ENCODE measurements around the gene RALGAPB.

Gene RALGAPB

DNA sequence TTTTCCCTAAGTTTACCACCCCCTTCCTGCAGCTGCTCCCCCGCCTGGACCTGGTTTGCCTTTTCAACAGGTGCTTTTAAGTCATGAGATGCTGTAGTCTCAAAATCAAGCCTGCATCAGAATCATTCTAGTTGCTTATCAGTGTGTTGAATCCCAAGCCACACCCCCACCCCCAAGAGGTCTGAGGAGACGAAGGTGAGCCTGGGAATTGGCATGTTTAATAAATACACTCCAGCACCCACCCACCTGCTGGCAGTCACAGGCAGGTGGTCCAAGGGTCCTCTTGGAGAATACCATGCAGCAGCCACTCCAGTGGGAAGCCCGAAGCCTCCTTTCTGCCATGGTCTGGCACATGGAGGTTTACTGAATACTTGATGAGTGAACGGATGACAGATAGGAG lies 107.3 kb downstream of the RALGAPB start:
- DNase-seq (ENCODE audit: extremely low read depth, insufficient read length) = no peak
- H3K36me3 ChIP-seq (ENCODE audit: control insufficient read depth, insufficient read depth, low read length) = peaks cover 2% of the 10 kb centered on the region; the same call in 1 of the 2 replicates
- no peak overlapping the region for H3K4me3 ChIP-seq (replicated peaks; ENCODE audit: low read depth, low read length)
- no peaks in the 10 kb centered on the region for H3K27me3 ChIP-seq (replicated peaks; ENCODE audit: control insufficient read depth, insufficient read depth, low read length)
- TF ChIP-seq, protein P1, sequence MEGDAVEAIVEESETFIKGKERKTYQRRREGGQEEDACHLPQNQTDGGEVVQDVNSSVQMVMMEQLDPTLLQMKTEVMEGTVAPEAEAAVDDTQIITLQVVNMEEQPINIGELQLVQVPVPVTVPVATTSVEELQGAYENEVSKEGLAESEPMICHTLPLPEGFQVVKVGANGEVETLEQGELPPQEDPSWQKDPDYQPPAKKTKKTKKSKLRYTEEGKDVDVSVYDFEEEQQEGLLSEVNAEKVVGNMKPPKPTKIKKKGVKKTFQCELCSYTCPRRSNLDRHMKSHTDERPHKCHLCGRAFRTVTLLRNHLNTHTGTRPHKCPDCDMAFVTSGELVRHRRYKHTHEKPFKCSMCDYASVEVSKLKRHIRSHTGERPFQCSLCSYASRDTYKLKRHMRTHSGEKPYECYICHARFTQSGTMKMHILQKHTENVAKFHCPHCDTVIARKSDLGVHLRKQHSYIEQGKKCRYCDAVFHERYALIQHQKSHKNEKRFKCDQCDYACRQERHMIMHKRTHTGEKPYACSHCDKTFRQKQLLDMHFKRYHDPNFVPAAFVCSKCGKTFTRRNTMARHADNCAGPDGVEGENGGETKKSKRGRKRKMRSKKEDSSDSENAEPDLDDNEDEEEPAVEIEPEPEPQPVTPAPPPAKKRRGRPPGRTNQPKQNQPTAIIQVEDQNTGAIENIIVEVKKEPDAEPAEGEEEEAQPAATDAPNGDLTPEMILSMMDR (IDR thresholded peaks at IDR 0.05; ENCODE audit: insufficient read depth, low read length, poor library complexity, severe bottlenecking) = no peak

DNA sequence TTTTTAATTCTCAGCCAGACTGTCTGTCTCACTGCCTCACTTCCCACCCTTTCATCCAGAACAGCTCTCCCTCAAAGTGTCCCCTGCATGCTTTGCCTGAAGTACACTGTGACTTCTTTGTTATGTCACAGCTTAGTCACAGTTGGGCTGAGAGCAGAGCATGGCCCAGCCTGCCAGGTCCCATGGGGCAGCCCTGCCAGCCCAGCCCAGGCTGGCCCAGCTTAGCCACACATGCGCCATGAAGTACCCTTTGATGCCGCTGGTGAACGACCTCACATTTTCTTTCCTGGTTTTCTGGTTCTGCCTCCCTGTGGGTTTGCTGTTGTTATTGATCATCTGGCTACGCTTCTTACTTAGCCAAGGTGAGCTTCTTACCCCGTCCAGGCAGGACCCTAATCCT lies 108.4 kb downstream of the RALGAPB start, which contains the start of gene ADIG:
ADIG (plus strand) TSS at position 185 of the 400 bp plus-strand sequence; CDS start at position 239, 54 bp downstream.
- H3K4me3 ChIP-seq (replicated peaks; ENCODE audit: low read depth, low read length) = no peak within 1 kb of the TSS
- TF ChIP-seq, protein P1 (IDR thresholded peaks at IDR 0.05; ENCODE audit: insufficient read depth, low read length, poor library complexity, severe bottlenecking) = no peak
- peaks cover 2% of the 10 kb centered on the region; the same call in 1 of the 2 replicates for H3K36me3 ChIP-seq (ENCODE audit: control insufficient read depth, insufficient read depth, low read length)
- no peak for DNase-seq (ENCODE audit: extremely low read depth, insufficient read length)
- no peaks in the 10 kb centered on the region for H3K27me3 ChIP-seq (replicated peaks; ENCODE audit: control insufficient read depth, insufficient read depth, low read length)

DNA sequence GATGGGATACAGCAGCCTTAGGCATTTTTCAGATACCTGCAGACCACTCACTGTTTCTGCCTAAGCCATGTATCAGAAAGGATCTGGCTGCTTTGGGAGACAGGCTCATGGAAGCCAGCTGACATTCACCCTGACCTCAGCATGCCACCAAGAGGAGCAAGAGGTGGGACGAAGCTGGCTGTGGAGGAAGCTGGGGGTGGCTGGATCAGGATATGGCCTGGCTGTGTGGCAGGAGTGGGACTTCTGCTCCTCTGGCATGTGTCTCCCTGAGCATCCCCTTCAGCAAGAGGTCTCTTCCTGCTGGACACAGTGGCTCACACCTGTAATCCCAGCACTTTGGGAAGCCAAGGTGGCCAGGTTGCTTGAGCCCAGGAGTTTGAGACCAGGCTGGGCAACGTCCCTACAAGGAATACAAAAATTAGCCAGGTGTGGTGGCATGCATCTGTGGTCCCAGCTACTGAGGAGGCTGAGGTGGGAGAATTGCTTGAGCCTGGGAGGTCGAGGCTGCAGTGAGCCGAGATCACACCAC lies 109.3 kb downstream of the RALGAPB start:
- TF ChIP-seq, protein P1 (IDR thresholded peaks at IDR 0.05; ENCODE audit: insufficient read depth, low read length, poor library complexity, severe bottlenecking) = no peak
- Histone ChIP-seq H3K36me3 (ENCODE audit: control insufficient read depth, insufficient read depth, low read length) (peaks cover 2% of the 10 kb centered on the region; the same call in 1 of the 2 replicates), H3K27me3 (replicated peaks; ENCODE audit: control insufficient read depth, insufficient read depth, low read length) (no peaks in the 10 kb centered on the region), H3K4me3 (replicated peaks; ENCODE audit: low read depth, low read length) (no peak overlapping the region)
- no peak for DNase-seq (ENCODE audit: extremely low read depth, insufficient read length)

DNA sequence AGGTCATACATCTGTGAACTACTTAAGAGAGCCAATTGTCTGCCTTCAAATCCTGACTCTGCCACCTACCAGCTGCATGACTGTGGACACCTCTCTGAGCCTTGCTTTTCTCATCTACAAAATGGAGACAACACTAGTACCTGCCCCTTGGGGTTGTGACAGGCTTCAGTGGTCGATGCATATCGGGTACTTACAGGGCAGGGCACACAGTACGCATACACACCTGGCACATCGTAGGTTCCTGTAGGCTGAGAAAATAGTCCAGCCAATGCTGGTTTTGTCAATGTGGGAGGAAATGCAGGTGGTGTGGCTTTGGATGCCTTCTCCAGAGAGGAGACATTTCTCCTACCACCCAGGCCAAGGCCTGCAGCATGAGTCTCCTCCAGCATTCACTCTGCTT lies 110.7 kb downstream of the RALGAPB start:
- TF ChIP-seq, protein P1 (IDR thresholded peaks at IDR 0.05; ENCODE audit: insufficient read depth, low read length, poor library complexity, severe bottlenecking) = no peak
- no peaks in the 10 kb centered on the region for H3K36me3 ChIP-seq (ENCODE audit: control insufficient read depth, insufficient read depth, low read length)
- no peak overlapping the region for H3K4me3 ChIP-seq (replicated peaks; ENCODE audit: low read depth, low read length)
- H3K27me3 ChIP-seq (replicated peaks; ENCODE audit: control insufficient read depth, insufficient read depth, low read length) = no peaks in the 10 kb centered on the region
- no peak for DNase-seq (ENCODE audit: extremely low read depth, insufficient read length)

DNA sequence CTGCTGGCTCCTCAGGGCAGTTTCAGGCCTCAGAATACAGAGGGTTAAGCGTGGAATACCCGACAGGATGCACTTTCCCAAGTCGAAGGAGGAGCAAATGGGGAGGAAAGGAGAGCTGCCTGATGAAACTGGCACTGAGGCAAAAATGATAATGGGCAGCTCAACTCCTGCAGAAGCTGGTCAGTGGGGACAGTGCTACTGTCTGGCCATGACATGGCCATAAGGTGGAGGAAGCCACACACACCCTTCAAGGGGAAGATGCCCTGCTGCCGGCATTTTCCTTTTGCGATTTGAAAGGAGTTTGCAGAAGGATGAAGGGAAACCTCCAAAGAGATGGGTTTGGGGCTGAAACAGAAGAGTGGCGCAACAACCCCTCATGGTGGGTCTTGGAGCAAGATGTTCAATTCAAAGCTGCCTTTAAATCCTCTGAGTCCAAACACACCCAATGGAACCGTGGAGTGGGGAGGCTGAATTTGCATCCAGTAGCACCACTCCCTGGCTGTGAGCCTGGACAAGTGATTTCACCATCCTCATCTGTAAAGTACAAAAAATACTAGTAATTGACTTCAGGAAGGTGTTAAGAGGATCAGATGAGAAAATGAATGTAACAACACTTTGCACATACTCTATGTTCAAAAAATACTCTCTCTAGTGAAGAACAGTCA lies 111.6 kb downstream of the RALGAPB start:
- no peaks in the 10 kb centered on the region for H3K36me3 ChIP-seq (ENCODE audit: control insufficient read depth, insufficient read depth, low read length)
- H3K27me3 ChIP-seq (replicated peaks; ENCODE audit: control insufficient read depth, insufficient read depth, low read length) = no peaks in the 10 kb centered on the region
- DNase-seq (ENCODE audit: extremely low read depth, insufficient read length) = no peak
- no peak overlapping the region for H3K4me3 ChIP-seq (replicated peaks; ENCODE audit: low read depth, low read length)
- TF ChIP-seq, protein P1 (IDR thresholded peaks at IDR 0.05; ENCODE audit: insufficient read depth, low read length, poor library complexity, severe bottlenecking) = no peak

Measured in GM06990 (cell line).